Keratinocyte (primary cell): ENCODE results near the gene NT5C3A. TPM values are rescaled to one million over a fixed set of nuclear protein-coding genes. Genes with fewer than 3 reads are reported as not detected.

Experiments
- DNase-seq: peaks from one replicate; pipeline ENCODE4 v3.0.0-alpha.2; 2011; ENCODE audit warnings: low read depth, missing footprints, low spot score
- FAIRE-seq: peaks from 2 replicates; lab custom pipeline; 2011; peaks lifted over from hg19 to GRCh38; lab: Jason Lieb, UNC
- H2AFZ ChIP-seq: 2 replicates; pipeline ENCODE4 v1.6.0; 2012; ENCODE audit warnings: low read length, control low read depth, inconsistent platforms; ENCODE audit not compliant: control insufficient read depth
- H3K27ac ChIP-seq: 2 replicates; pipeline ENCODE4 v1.5.1; 2011; ENCODE audit warnings: low read length; ENCODE audit not compliant: control insufficient read depth, insufficient read depth
- H3K27me3 ChIP-seq: 3 replicates; pipeline ENCODE4 v1.6.0; 2011; ENCODE audit warnings: low read length; ENCODE audit not compliant: control insufficient read depth, insufficient read depth; ENCODE audit errors: extremely low read depth
- H3K36me3 ChIP-seq, 2 experiments: 2 replicates in 1 of 2; 3 replicates in 1 of 2; pipeline ENCODE4 v1.5.1; 2011; ENCODE audit warnings: low read length in 2 of 2, mild to moderate bottlenecking in 1 of 2; ENCODE audit not compliant: control insufficient read depth in 2 of 2, insufficient read depth in 2 of 2; ENCODE audit errors: extremely low read depth in 1 of 2
- H3K4me1 ChIP-seq: 3 replicates; pipeline ENCODE4 v1.5.1; 2011; ENCODE audit warnings: low read length; ENCODE audit not compliant: control insufficient read depth, insufficient read depth; ENCODE audit errors: extremely low read depth
- H3K4me2 ChIP-seq: 3 replicates; pipeline ENCODE4 v1.6.0; 2011; ENCODE audit warnings: low read depth, low read length; ENCODE audit not compliant: control insufficient read depth, insufficient read depth; ENCODE audit errors: extremely low read depth
- H3K4me3 ChIP-seq, 3 experiments: fragments of 200-600 bp in 1 of 3; sonication (generic) in 1 of 3; 2 replicates in 2 of 3; 3 replicates in 1 of 3; pipeline ENCODE4 v1.5.1; 2011 to 2016; ENCODE audit warnings: low read length in 3 of 3, mild to moderate bottlenecking in 3 of 3, control low read depth in 2 of 3, inconsistent platforms in 1 of 3, low read depth in 1 of 3, mixed read lengths in 1 of 3, mixed run types in 1 of 3, moderate library complexity in 1 of 3; ENCODE audit not compliant: control insufficient read depth in 2 of 3, insufficient read depth in 2 of 3; ENCODE audit errors: extremely low read depth in 1 of 3
- H3K79me2 ChIP-seq: 2 replicates; pipeline ENCODE4 v1.6.0; 2012; ENCODE audit warnings: low read length; ENCODE audit not compliant: control insufficient read depth, insufficient read depth
- H3K9ac ChIP-seq: 3 replicates; pipeline ENCODE4 v1.6.0; 2011; ENCODE audit warnings: low read length; ENCODE audit not compliant: control insufficient read depth, insufficient read depth; ENCODE audit errors: extremely low read depth
- H3K9me1 ChIP-seq: 3 replicates; pipeline ENCODE4 v1.6.0; 2011; ENCODE audit warnings: low read length; ENCODE audit not compliant: control insufficient read depth, insufficient read depth; ENCODE audit errors: extremely low read depth
- H3K9me3 ChIP-seq: 2 replicates; pipeline ENCODE4 v1.5.1; 2012; ENCODE audit warnings: low read depth, low read length; ENCODE audit not compliant: control insufficient read depth
- H4K20me1 ChIP-seq: 3 replicates; pipeline ENCODE4 v1.6.0; 2011; ENCODE audit warnings: low read length; ENCODE audit not compliant: control insufficient read depth, insufficient read depth; ENCODE audit errors: extremely low read depth
- EZH2 ChIP-seq: IDR thresholded peaks from one replicate; pipeline ENCODE4 v1.6.1; 2012; ENCODE audit warnings: inconsistent platforms, mild to moderate bottlenecking, low read length, moderate library complexity
- dilution Hi-C: fragments of 300-500 bp; cut with MboI; formaldehyde crosslinking; loops from one replicate; pipeline ENCODE4 v1.7.0; 2020; ENCODE audit warnings: low sequenced_read_pairs; ENCODE audit not compliant: extremely low pct_ligation_motif_present
- polyA plus RNA-seq, 5 experiments: library from polyadenylated mRNA; depleted of rRNA in 3 of 5; stranded (reverse) in 3 of 5; stranded (forward) in 1 of 5; unstranded in 1 of 5; fragments of >200 nt; gene quantifications; 1 replicate in 1 of 5; 2 replicates in 3 of 5; 3 replicates in 1 of 5; pipeline versions ENCODE4 v1.2.1 to v1.2.3, GENCODE V29; 2011 to 2012; ENCODE audit warnings: missing spikeins in 2 of 5, low read depth in 1 of 5, low replicate concordance in 1 of 5
- TF ChIP-seq, protein P1 (sequence below), 3 experiments: IDR thresholded peaks in 1 of 3; conservative IDR thresholded peaks in 1 of 3; optimal IDR thresholded peaks in 1 of 3; 2 replicates in 2 of 3; 3 replicates in 1 of 3; pipeline versions ENCODE3 to v1.5.1; 2011; ENCODE audit warnings: low read length in 3 of 3, mild to moderate bottlenecking in 3 of 3, moderate library complexity in 2 of 3, control low read depth in 1 of 3, inconsistent platforms in 1 of 3; ENCODE audit not compliant: insufficient read depth in 2 of 3; ENCODE audit errors: extremely low read depth in 1 of 3

NT5C3A gene
- polyA plus RNA-seq, 1 donor (not counting 4 experiments of a cell fraction or from before 2014, with no cell fraction given) = 30.5 TPM

DNA sequence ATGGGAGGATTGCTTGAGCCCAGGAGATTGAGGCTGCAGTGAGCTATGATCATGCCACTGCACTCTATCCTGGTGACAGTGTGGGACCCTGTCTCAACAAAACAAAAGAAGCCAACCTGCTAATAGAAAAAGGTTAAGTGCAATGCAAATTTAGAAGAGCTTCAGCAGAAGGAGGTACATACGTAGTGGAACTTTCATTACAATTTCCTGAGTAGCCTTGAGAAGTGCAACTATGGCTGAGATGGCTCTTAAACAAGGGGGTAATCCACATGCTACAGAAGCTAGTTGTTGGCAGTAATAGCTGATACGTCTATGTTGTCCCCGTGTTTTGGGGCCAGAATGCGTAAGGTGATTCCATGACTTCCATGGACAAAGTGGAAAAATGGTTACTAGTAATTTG, 10.7 kb upstream of the NT5C3A start:
- H3K27me3 ChIP-seq = no peaks in the 10 kb centered on the region
- no peaks in the 10 kb centered on the region for H4K20me1 ChIP-seq
- H3K27ac ChIP-seq = no peak overlapping the region
- H3K4me3 ChIP-seq = no peak overlapping the region
- dilution Hi-C loops = no loop called here
- no peaks in the 10 kb centered on the region for H3K79me2 ChIP-seq
- no peak overlapping the region for H2AFZ ChIP-seq
- DNase-seq = no peak
- FAIRE-seq = no peak
- H3K9me1 ChIP-seq = no peaks in the 10 kb centered on the region
- TF ChIP-seq, protein P1, sequence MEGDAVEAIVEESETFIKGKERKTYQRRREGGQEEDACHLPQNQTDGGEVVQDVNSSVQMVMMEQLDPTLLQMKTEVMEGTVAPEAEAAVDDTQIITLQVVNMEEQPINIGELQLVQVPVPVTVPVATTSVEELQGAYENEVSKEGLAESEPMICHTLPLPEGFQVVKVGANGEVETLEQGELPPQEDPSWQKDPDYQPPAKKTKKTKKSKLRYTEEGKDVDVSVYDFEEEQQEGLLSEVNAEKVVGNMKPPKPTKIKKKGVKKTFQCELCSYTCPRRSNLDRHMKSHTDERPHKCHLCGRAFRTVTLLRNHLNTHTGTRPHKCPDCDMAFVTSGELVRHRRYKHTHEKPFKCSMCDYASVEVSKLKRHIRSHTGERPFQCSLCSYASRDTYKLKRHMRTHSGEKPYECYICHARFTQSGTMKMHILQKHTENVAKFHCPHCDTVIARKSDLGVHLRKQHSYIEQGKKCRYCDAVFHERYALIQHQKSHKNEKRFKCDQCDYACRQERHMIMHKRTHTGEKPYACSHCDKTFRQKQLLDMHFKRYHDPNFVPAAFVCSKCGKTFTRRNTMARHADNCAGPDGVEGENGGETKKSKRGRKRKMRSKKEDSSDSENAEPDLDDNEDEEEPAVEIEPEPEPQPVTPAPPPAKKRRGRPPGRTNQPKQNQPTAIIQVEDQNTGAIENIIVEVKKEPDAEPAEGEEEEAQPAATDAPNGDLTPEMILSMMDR (optimal IDR thresholded peaks at IDR 0.05 in 1 of 3, IDR thresholded peaks at IDR 0.05 in 1 of 3, conservative IDR thresholded peaks at IDR 0.05 in 1 of 3; ENCODE audit: extremely low read depth in 1 of 3, insufficient read depth in 2 of 3, low read length in 3 of 3) = no peak
- no peaks in the 10 kb centered on the region for H3K9me3 ChIP-seq
- H3K9ac ChIP-seq = no peak overlapping the region
- H3K36me3 ChIP-seq = no peaks in the 10 kb centered on the region
- no peaks in the 10 kb centered on the region for H3K4me1 ChIP-seq
- H3K4me2 ChIP-seq = no peak overlapping the region

DNA sequence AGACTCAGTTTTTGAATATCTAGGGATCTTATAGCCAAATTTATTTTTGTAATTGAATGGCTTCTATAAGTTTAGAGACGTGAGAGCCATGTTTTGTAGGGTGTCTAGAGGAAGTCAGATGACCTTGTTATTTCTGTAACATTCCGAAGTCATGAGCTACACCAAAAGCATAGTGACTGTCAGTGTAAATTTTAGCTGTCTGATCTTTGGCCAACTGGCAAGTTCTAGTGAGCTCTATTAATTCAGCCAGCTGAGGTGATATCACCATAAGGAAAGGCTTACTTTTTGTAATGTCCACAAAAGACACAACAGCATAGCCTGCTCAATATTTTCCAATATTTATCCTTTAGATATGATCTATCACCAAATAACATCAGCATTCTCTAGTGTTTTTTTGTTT, 9.9 kb upstream of the NT5C3A start:
- no peaks in the 10 kb centered on the region for H3K9me1 ChIP-seq
- H3K9ac ChIP-seq = no peak overlapping the region
- no peaks in the 10 kb centered on the region for H3K79me2 ChIP-seq
- no peaks in the 10 kb centered on the region for H3K27me3 ChIP-seq
- H3K4me3 ChIP-seq = no peak overlapping the region
- peak; percentile 76 for FAIRE-seq
- H2AFZ ChIP-seq = peak overlapping the region; percentile 29
- dilution Hi-C loops = no loop called here
- H3K9me3 ChIP-seq = no peaks in the 10 kb centered on the region
- no peak overlapping the region for H3K27ac ChIP-seq
- TF ChIP-seq EZH2 = no peak
- no peak for DNase-seq
- H3K36me3 ChIP-seq = no peaks in the 10 kb centered on the region
- no peak overlapping the region for H3K4me2 ChIP-seq
- no peaks in the 10 kb centered on the region for H4K20me1 ChIP-seq
- H3K4me1 ChIP-seq = no peaks in the 10 kb centered on the region

DNA sequence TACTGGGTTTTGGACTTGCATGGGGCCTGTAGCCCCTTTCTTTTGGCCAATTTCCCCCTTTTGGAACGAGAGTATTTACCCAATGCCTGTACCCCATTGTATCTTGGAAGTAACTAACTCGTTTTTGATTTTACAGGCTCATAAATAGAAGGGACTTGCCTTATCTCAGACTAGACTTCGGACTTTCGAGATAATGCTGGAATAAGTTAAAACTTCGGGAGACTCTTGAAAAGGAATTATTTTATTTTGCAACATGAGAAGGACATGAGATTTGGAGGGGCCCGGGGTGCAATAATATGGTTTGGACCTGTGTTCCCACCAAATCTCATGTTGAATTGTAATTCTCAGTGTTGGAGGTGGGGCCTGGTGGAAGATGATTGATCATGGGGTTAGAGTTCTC, 8.3 kb upstream of the NT5C3A start:
- DNase-seq = no peak

More for the DNA sequence above, 8.3 kb upstream of the NT5C3A start:
- H3K4me1 ChIP-seq = no peaks in the 10 kb centered on the region
- no peak overlapping the region for H2AFZ ChIP-seq
- no peaks in the 10 kb centered on the region for H3K9me3 ChIP-seq
- no peak overlapping the region for H3K4me3 ChIP-seq
- dilution Hi-C loops = no loop called here
- H3K36me3 ChIP-seq = no peaks in the 10 kb centered on the region
- H3K9me1 ChIP-seq = no peaks in the 10 kb centered on the region
- no peaks in the 10 kb centered on the region for H3K27me3 ChIP-seq
- no peak for TF ChIP-seq EZH2
- TF ChIP-seq, protein P1 (optimal IDR thresholded peaks at IDR 0.05 in 1 of 3, IDR thresholded peaks at IDR 0.05 in 1 of 3, conservative IDR thresholded peaks at IDR 0.05 in 1 of 3; ENCODE audit: extremely low read depth in 1 of 3, insufficient read depth in 2 of 3, low read length in 3 of 3) = no peak
- H4K20me1 ChIP-seq = no peaks in the 10 kb centered on the region
- FAIRE-seq = no peak
- no peaks in the 10 kb centered on the region for H3K79me2 ChIP-seq
- H3K4me2 ChIP-seq = no peak overlapping the region
- no peak overlapping the region for H3K9ac ChIP-seq
- no peak overlapping the region for H3K27ac ChIP-seq
